IMR-90 (cell line): ENCODE results near the gene TRAFD1. TPM values are rescaled to one million over a fixed set of nuclear protein-coding genes. Genes with fewer than 3 reads are reported as not detected.

ENCODE experiments used
- ATAC-seq: fragments of 200-7000 bp; cut with Tn5 transposase; 2 replicates; pipeline ENCODE4 v1.9.1; 2020; ENCODE audit warnings: low read depth, mild to moderate bottlenecking, moderate library complexity
- BruUV-seq: library from RNA; stranded (reverse); fragments of 400-500 nt; replicated peaks from 2 replicates; lab custom pipeline; 2021; lab: Mats Ljungman, UMichigan
- CTCF ChIA-PET: fragments of 300-600 bp; formaldehyde crosslinking; extraction: SDS; loops from one replicate; lab custom pipeline; 2021; ENCODE audit warnings: antibody characterized with exemption; lab: Yijun Ruan, JAX
- POLR2A ChIA-PET: fragments of 300-600 bp; sonication (Branson Sonifier 250); formaldehyde crosslinking; loops from one replicate; lab custom pipeline; 2022; ENCODE audit warnings: antibody characterized with exemption; ENCODE audit not compliant: unreplicated experiment; lab: Charles Lee
- DNase-seq: peaks from one replicate; pipeline ENCODE4 v3.0.0; 2013
- H2AFZ ChIP-seq: replicated peaks from 2 replicates; pipeline ENCODE3; 2013; ENCODE audit warnings: low read length, mild to moderate bottlenecking; ENCODE audit not compliant: poor library complexity
- H2AK5ac ChIP-seq: 2 replicates; pipeline ENCODE4 v1.6.1; 2013; ENCODE audit warnings: low read depth, low read length, inconsistent platforms
- H2AK9ac ChIP-seq: replicated peaks from 2 replicates; pipeline ENCODE3; 2013; ENCODE audit warnings: mild to moderate bottlenecking, low read depth, low read length, moderate library complexity; ENCODE audit not compliant: poor library complexity
- H2BK120ac ChIP-seq: 2 replicates; pipeline ENCODE4 v1.6.1; 2013; ENCODE audit warnings: low read depth, low read length, inconsistent platforms
- H2BK15ac ChIP-seq: 3 replicates; pipeline ENCODE4 v1.6.1; 2013; ENCODE audit warnings: low read depth, low read length, inconsistent platforms
- H2BK20ac ChIP-seq: 2 replicates; pipeline ENCODE4 v1.6.1; 2013; ENCODE audit warnings: low read depth, mild to moderate bottlenecking, inconsistent platforms, low read length, moderate library complexity
- H2BK5ac ChIP-seq: 2 replicates; pipeline ENCODE4 v1.6.1; 2013; ENCODE audit warnings: mild to moderate bottlenecking, low read depth, low read length, inconsistent platforms; ENCODE audit not compliant: poor library complexity, severe bottlenecking
- H3K14ac ChIP-seq: replicated peaks from 2 replicates; pipeline ENCODE4 v1.6.1; 2013; ENCODE audit warnings: low read depth, low read length, inconsistent platforms
- H3K18ac ChIP-seq: 2 replicates; pipeline ENCODE4 v1.6.1; 2013; ENCODE audit warnings: low read depth, low read length, control low read depth
- H3K23ac ChIP-seq: 2 replicates; pipeline ENCODE4 v1.6.1; 2013; ENCODE audit warnings: low read depth, low read length, inconsistent platforms
- H3K27ac ChIP-seq: 2 replicates; pipeline ENCODE4 v1.5.1; 2013; ENCODE audit warnings: mild to moderate bottlenecking, control low read depth, low read length; ENCODE audit not compliant: insufficient read depth
- H3K27me3 ChIP-seq: 2 replicates; pipeline ENCODE4 v1.6.1; 2013; ENCODE audit warnings: low read length; ENCODE audit not compliant: control insufficient read depth, insufficient read depth
- H3K36me3 ChIP-seq: 2 replicates; pipeline ENCODE4 v1.6.1; 2013; ENCODE audit warnings: low read length, mixed read lengths; ENCODE audit not compliant: control insufficient read depth, insufficient read depth
- H3K4ac ChIP-seq: 2 replicates; pipeline ENCODE4 v1.6.1; 2013; ENCODE audit warnings: low read depth, low read length, inconsistent platforms
- H3K4me1 ChIP-seq: 2 replicates; pipeline ENCODE4 v1.6.1; 2013; ENCODE audit warnings: low read length, mixed read lengths; ENCODE audit not compliant: control insufficient read depth, insufficient read depth
- H3K4me2 ChIP-seq: 2 replicates; pipeline ENCODE4 v1.6.1; 2013; ENCODE audit warnings: low read depth, mild to moderate bottlenecking, control low read depth, low read length, moderate library complexity
- H3K4me3 ChIP-seq: 2 replicates; pipeline ENCODE4 v1.5.1; 2013; ENCODE audit warnings: low read depth, mild to moderate bottlenecking, control low read depth, low read length, moderate library complexity; ENCODE audit not compliant: insufficient read depth
- H3K56ac ChIP-seq: 2 replicates; pipeline ENCODE4 v1.6.1; 2013; ENCODE audit warnings: low read length, inconsistent platforms; ENCODE audit not compliant: insufficient read depth; ENCODE audit errors: extremely low read depth
- H3K79me1 ChIP-seq, 2 experiments: 2 replicates each; pipeline ENCODE4 v1.6.1; 2013; ENCODE audit warnings: low read length in 2 of 2, inconsistent platforms in 1 of 2, low read depth in 1 of 2
- H3K9ac ChIP-seq: 2 replicates; pipeline ENCODE4 v1.6.1; 2013; ENCODE audit warnings: low read depth, low read length, control low read depth
- H3K9me1 ChIP-seq: 2 replicates; pipeline ENCODE4 v1.6.1; 2013; ENCODE audit warnings: low read length, inconsistent platforms; ENCODE audit not compliant: insufficient read depth
- H3K9me3 ChIP-seq: 2 replicates; pipeline ENCODE4 v1.6.1; 2013; ENCODE audit warnings: low read length; ENCODE audit not compliant: control insufficient read depth, insufficient read depth
- H4K20me1 ChIP-seq: 2 replicates; pipeline ENCODE4 v1.6.1; 2013; ENCODE audit warnings: low read length, inconsistent platforms; ENCODE audit not compliant: insufficient read depth
- H4K5ac ChIP-seq: 2 replicates; pipeline ENCODE4 v1.6.1; 2013; ENCODE audit warnings: mild to moderate bottlenecking, low read depth, low read length, control low read depth
- H4K8ac ChIP-seq, 2 experiments: 2 replicates each; pipeline ENCODE4 v1.6.1; 2013; ENCODE audit warnings: low read depth in 2 of 2, low read length in 2 of 2, control low read depth in 1 of 2, inconsistent platforms in 1 of 2
- H4K91ac ChIP-seq: 2 replicates; pipeline ENCODE4 v1.6.1; 2013; ENCODE audit warnings: low read depth, low read length, inconsistent platforms; ENCODE audit not compliant: insufficient read depth
- BHLHE40 ChIP-seq: fragments of 150-350 bp; IDR thresholded peaks from 2 replicates; pipeline ENCODE4 v1.6.1; 2016; ENCODE audit warnings: mild to moderate bottlenecking, low read depth, low read length
- CEBPB ChIP-seq: IDR thresholded peaks from 2 replicates; pipeline ENCODE4 v1.6.1; 2012; ENCODE audit warnings: low read depth, low read length, improper control_type of control experiment
- CHD1 ChIP-seq: IDR thresholded peaks from 2 replicates; pipeline ENCODE4 v1.6.1; 2012; ENCODE audit warnings: low read depth, low read length, improper control_type of control experiment
- CTCF ChIP-seq: conservative IDR thresholded peaks from 2 replicates; pipeline ENCODE4 v1.5.1; 2012; ENCODE audit warnings: mild to moderate bottlenecking, low read depth, low read length, improper control_type of control experiment
- ELK1 ChIP-seq: fragments of 150-350 bp; IDR thresholded peaks from 2 replicates; pipeline ENCODE4 v1.6.1; 2016; ENCODE audit warnings: low read depth, mild to moderate bottlenecking, low read length, moderate library complexity, borderline replicate concordance
- FOS ChIP-seq: fragments of 150-350 bp; IDR thresholded peaks from 2 replicates; pipeline ENCODE4 v1.6.1; 2016; ENCODE audit warnings: low read depth, low read length
- MAFK ChIP-seq: IDR thresholded peaks from 2 replicates; pipeline ENCODE4 v1.6.1; 2012; ENCODE audit warnings: low read depth, low read length, improper control_type of control experiment
- MAZ ChIP-seq: IDR thresholded peaks from 2 replicates; pipeline ENCODE4 v1.6.1; 2012; ENCODE audit warnings: low read depth, mild to moderate bottlenecking, low read length, improper control_type of control experiment, moderate library complexity, borderline replicate concordance
- NFE2L2 ChIP-seq: fragments of 150-350 bp; IDR thresholded peaks from 2 replicates; pipeline ENCODE4 v1.6.1; 2016; ENCODE audit warnings: low read depth, mild to moderate bottlenecking, low read length
- POLR2A ChIP-seq: IDR thresholded peaks from 2 replicates; pipeline ENCODE4 v1.6.1; 2012; ENCODE audit warnings: mild to moderate bottlenecking, low read depth, low read length
- RAD21 ChIP-seq: IDR thresholded peaks from 2 replicates; pipeline ENCODE4 v1.6.1; 2012; ENCODE audit warnings: low read length, improper control_type of control experiment
- RCOR1 ChIP-seq: IDR thresholded peaks from 2 replicates; pipeline ENCODE4 v1.6.1; 2012; ENCODE audit warnings: mild to moderate bottlenecking, low read length, improper control_type of control experiment; ENCODE audit not compliant: insufficient replicate concordance
- RFX5 ChIP-seq: IDR thresholded peaks from 2 replicates; pipeline ENCODE4 v1.8.0; 2012; ENCODE audit warnings: low read depth, mild to moderate bottlenecking, low read length, moderate library complexity
- SMC3 ChIP-seq: fragments of 150-350 bp; IDR thresholded peaks from 2 replicates; pipeline ENCODE4 v1.6.1; 2016; ENCODE audit warnings: low read depth, mild to moderate bottlenecking, antibody characterized with exemption, low read length, moderate library complexity
- USF2 ChIP-seq: fragments of 150-350 bp; IDR thresholded peaks from 2 replicates; pipeline ENCODE4 v1.6.1; 2017; ENCODE audit warnings: mild to moderate bottlenecking, antibody characterized with exemption, low read length, low read depth
- WGBS, 2 experiments: methylation state at CpG; one replicate each; pipeline versions ENCODE4 v1.1.5 to v1.1.7; 2013; ENCODE audit warnings: missing lambda C conversion rate in 2 of 2; ENCODE audit not compliant: insufficient read length in 1 of 2; ENCODE audit errors: extremely low coverage in 2 of 2; 5-methylcytosine and 5-hydroxymethylcytosine counted together
- dilution Hi-C: fragments of 300-500 bp; cut with HindIII; formaldehyde crosslinking; loops from one replicate; pipeline ENCODE4 v1.14.3; 2018; ENCODE audit warnings: low sequenced_read_pairs; ENCODE audit not compliant: unreplicated experiment
- in situ Hi-C: fragments of 300-500 bp; cut with MboI; formaldehyde crosslinking; loops from 3 replicates; pipeline ENCODE4 v1.14.3; 2019; ENCODE audit warnings: low sequenced_read_pairs, inconsistent platforms, mixed read lengths
- intact Hi-C: fragments of 100-400 bp; cut with micrococcal nuclease; formaldehyde crosslinking; loops from 2 replicates; pipeline ENCODE4 v1.10.0; 2022
- polyA plus RNA-seq, 3 experiments: library from polyadenylated mRNA; depleted of rRNA; stranded (reverse); fragments of >200 nt; gene quantifications; 2 replicates each; pipeline ENCODE4 v1.2.3, GENCODE V29; 2012; ENCODE audit warnings: low replicate concordance in 1 of 3
- total RNA-seq: library from RNA; depleted of rRNA; stranded (reverse); fragments of >200 nt; gene quantifications from 2 replicates; pipeline ENCODE4 v1.2.3, GENCODE V29; 2012

Gene TRAFD1
- total and polyA plus RNA-seq, 2 of the 4 experiments (the other 2 are of a cell fraction) = 41.3 to 70.4 TPM

GRCh38 chr12:112175361-112176155, 50.2 kb downstream of the TRAFD1 start:
- Histone ChIP-seq H3K4me1 (no peaks in the 10 kb centered on the region), H3K4ac (no peak overlapping the region), H2BK15ac (no peak overlapping the region), H4K91ac (no peak overlapping the region), H3K14ac (no peak overlapping the region), H3K18ac (no peak overlapping the region), H3K56ac (no peak overlapping the region), H3K4me2 (no peak overlapping the region), H3K9ac (no peak overlapping the region), H2AK9ac (no peak overlapping the region), H3K23ac (no peak overlapping the region), H3K27ac (no peak overlapping the region), H3K9me1 (0 out of 2 replicates have a peak, but pooled peaks cover 7% of the 10 kb centered on the region), H2BK120ac (no peak overlapping the region), H3K4me3 (no peak overlapping the region), H4K5ac (no peak overlapping the region), H4K8ac (no peak overlapping the region), H2BK20ac (no peak overlapping the region), H3K27me3 (no peaks in the 10 kb centered on the region), H3K36me3 (peaks cover 47% of the 10 kb centered on the region), H4K20me1 (no peaks in the 10 kb centered on the region), H3K79me1 (no peaks in the 10 kb centered on the region), H2AK5ac (no peak overlapping the region), H2BK5ac (no peak overlapping the region), H2AFZ (no peak overlapping the region), H3K9me3 (no peaks in the 10 kb centered on the region)
- ChIA-PET POLR2A (no interaction called here), CTCF (no interaction called here)
- DNase-seq (no peak), ATAC-seq (no peak)
- intact Hi-C loops (no loop called here), dilution Hi-C loops (no loop called here), in situ Hi-C loops (no loop called here)
- BruUV-seq = no TSS peak
- whole genome bisulfite sequencing, 2 experiments = 85% methylated on average over 4 of the region's 20 CpGs; no CpG with 5 or more reads in 1 of the 2 experiments
- TF ChIP-seq RAD21 = no peak
- no peak for TF ChIP-seq POLR2A
- no peak for TF ChIP-seq USF2
- TF ChIP-seq BHLHE40 = no peak
- no peak for TF ChIP-seq CTCF
- no peak for TF ChIP-seq ELK1
- TF ChIP-seq MAZ = no peak
- no peak for TF ChIP-seq FOS
- TF ChIP-seq RFX5 = no peak
- TF ChIP-seq NFE2L2 = no peak
- TF ChIP-seq MAFK = no peak
- TF ChIP-seq CHD1 = no peak
- TF ChIP-seq RCOR1 = no peak
- no peak for TF ChIP-seq CEBPB
- no peak for TF ChIP-seq SMC3
